NCI-H460 (cell line): ENCODE measurements around the gene SLC26A2. TPM values are rescaled to one million over a fixed set of nuclear protein-coding genes. Genes with fewer than 3 reads are reported as not detected.

Experiments used
- DNase-seq: peaks from one replicate; pipeline ENCODE4 v3.0.0-alpha.2; 2016; ENCODE audit warnings: low read depth; ENCODE audit errors: extremely low read depth
- small RNA-seq, 2 experiments: library from RNA; depleted of rRNA; stranded (forward); fragments of <200 nt; gene quantifications; one replicate each; pipeline ENCODE3, GENCODE V24; 2014
- total RNA-seq: library from RNA; depleted of rRNA; stranded (reverse); fragments of >200 nt; shearing (Covaris generic); gene quantifications from 2 replicates; pipeline ENCODE4 v1.2.3, GENCODE V29; 2014; rRNA removed

Gene SLC26A2
- total RNA-seq, 1 experiment from 2014 or later: 29.5 TPM

GRCh38 chr5:150033334-150033733, 72.8 kb downstream of the SLC26A2 start:
- DNase-seq: no peak

GRCh38 chr5:150034662-150035061, 74.1 kb downstream of the SLC26A2 start:
- no peak for DNase-seq

DNA sequence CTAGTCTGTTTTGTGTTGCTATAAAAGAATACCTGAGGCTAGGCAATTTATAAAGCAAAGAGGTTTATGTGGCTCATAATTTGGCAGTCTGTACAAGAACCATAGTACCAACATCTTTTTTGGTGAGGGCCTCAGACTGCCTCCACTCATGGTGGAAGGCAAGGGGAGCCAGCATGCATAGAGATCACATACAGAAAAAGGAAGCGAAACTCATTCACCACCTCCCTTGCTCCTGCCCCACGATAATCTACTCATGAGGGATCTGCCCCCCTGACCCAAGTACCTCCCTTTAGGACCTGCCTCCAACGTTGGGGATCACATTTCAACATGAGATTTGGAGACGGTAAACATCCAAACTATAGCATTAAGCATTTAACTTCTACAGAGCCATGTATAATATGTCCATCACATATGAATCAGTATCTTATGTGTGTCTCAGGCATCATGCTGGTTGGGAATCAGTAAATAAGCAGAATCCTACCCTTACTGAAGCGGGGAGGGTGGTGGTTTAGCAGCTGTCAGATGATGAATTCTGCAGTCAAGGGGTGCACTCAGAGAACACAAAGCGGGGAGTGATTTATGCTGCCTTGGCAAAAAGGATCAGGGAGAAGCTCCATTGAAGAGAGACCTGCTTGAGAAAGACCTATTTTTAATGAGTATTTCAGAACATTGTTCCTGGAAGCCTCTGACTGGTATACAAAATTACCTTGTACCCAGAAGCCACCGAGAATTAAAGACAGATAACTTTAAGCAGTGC, 74.8 kb downstream of the SLC26A2 start:
- DNase-seq: no peak

DNA sequence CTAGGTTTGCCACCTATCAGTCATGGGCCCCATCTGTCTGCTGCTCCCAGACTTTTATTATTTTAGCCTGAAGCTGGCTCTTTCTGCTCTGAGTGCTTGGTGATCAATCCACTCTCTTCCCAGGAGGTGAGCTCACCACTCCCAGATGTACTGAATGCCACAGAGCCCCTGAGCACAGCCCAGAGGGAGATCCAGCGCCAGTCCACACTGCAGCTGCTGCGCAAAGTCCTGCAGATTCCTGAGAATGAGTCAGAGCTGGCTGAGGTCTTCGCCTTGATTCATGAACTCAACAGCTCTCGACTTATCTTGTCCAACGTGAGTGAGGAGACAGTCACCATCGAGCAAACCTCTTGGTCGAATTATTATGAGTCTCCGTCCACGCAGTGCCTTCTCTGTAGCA, 76.0 kb downstream of the SLC26A2 start:
- no peak for DNase-seq

Small RNA genes within 50 kb of the gene (small RNA-seq; reads per million reads assigned to genes)
- 0 reads per million in 2 experiments for gene RF00019

Other genes with a start within 250 kb of the SLC26A2 start
- gene PPARGC1B, start 230.4 kb upstream of the SLC26A2 start, total RNA-seq: 1.6 and 1.8 TPM in 2 replicates
- 0.02 TPM in 1 of 2 replicates, not detected in the other for gene PDE6A, start 16.0 kb upstream of the SLC26A2 start, total RNA-seq
- gene TIGD6, start 39.9 kb downstream of the SLC26A2 start, total RNA-seq: 9.1 and 9.3 TPM in 2 replicates
- 33.7 and 36.4 TPM in 2 replicates for gene HMGXB3, start 40.0 kb downstream of the SLC26A2 start, total RNA-seq
- gene CSF1R, start 125.8 kb downstream of the SLC26A2 start, total RNA-seq: not detected in 2 replicates
- gene PDGFRB, start 195.1 kb downstream of the SLC26A2 start, total RNA-seq: 1.7 and 2.4 TPM in 2 replicates
- gene CDX1, start 206.0 kb downstream of the SLC26A2 start, total RNA-seq: not detected in 2 replicates
- gene SLC6A7, start 229.3 kb downstream of the SLC26A2 start, total RNA-seq: 1.6 TPM in 2 replicates